Osteocyte (in vitro differentiated cells): Measurements from ENCODE around the gene CMSS1. TPM values are rescaled to one million over a fixed set of nuclear protein-coding genes. Genes with fewer than 3 reads are reported as not detected.

Experiments used
- DNase-seq: peaks from one replicate; pipeline ENCODE4 v3.0.0; 2021; ENCODE audit warnings: mixed read lengths; ENCODE audit not compliant: unreplicated experiment; ENCODE audit errors: extremely low spot score
- H3K27ac Mint-ChIP-seq: one replicate; pipeline ENCODE4 v1.8.0; 2021; ENCODE audit warnings: mild to moderate bottlenecking, mixed read lengths; ENCODE audit not compliant: unreplicated experiment
- H3K27me3 Mint-ChIP-seq: one replicate; pipeline ENCODE4 v1.8.0; 2021; ENCODE audit warnings: mixed read lengths; ENCODE audit not compliant: unreplicated experiment
- H3K36me3 Mint-ChIP-seq: one replicate; pipeline ENCODE4 v1.8.0; 2021; ENCODE audit warnings: mixed read lengths; ENCODE audit not compliant: unreplicated experiment
- H3K4me1 Mint-ChIP-seq: one replicate; pipeline ENCODE4 v1.8.0; 2021; ENCODE audit warnings: mixed read lengths; ENCODE audit not compliant: unreplicated experiment
- H3K4me3 Mint-ChIP-seq: one replicate; pipeline ENCODE4 v1.8.0; 2021; ENCODE audit warnings: mild to moderate bottlenecking, moderate library complexity, mixed read lengths; ENCODE audit not compliant: unreplicated experiment
- H3K9me3 Mint-ChIP-seq: one replicate; pipeline ENCODE4 v1.8.0; 2021; ENCODE audit warnings: mixed read lengths; ENCODE audit not compliant: unreplicated experiment
- CTCF ChIP-seq: fragments of 200-600 bp; sonication (generic); IDR thresholded peaks from 2 replicates; pipeline ENCODE4 v1.5.0; 2021; ENCODE audit warnings: antibody characterized with exemption, mild to moderate bottlenecking, moderate library complexity
- total RNA-seq: library from RNA; stranded (reverse); gene quantifications from 2 replicates; pipeline ENCODE4 v1.2.1, GENCODE V29; 2021

Gene CMSS1
- total RNA-seq, 1 donor from 2014 or later = 38.5 TPM

GRCh38 chr3:99921986-99922385 lies 104.3 kb downstream of the CMSS1 start:
- H3K4me1 Mint-ChIP-seq = peaks cover 45% of the 10 kb centered on the region

GRCh38 chr3:99923873-99924272 lies 106.2 kb downstream of the CMSS1 start:
- no peak for TF ChIP-seq CTCF
- Mint-ChIP-seq H3K4me3 (no peak overlapping the region), H3K27me3 (no peaks in the 10 kb centered on the region), H3K27ac (no peak overlapping the region), H3K9me3 (no peaks in the 10 kb centered on the region), H3K36me3 (no peaks in the 10 kb centered on the region), H3K4me1 (peaks cover 46% of the 10 kb centered on the region)
- DNase-seq = no peak

More at GRCh38 chr3:99921986-99922385, 104.3 kb downstream of the CMSS1 start:
- no peak for DNase-seq
- no peaks in the 10 kb centered on the region for H3K36me3 Mint-ChIP-seq
- no peaks in the 10 kb centered on the region for H3K9me3 Mint-ChIP-seq
- no peak for TF ChIP-seq CTCF
- H3K27me3 Mint-ChIP-seq = no peaks in the 10 kb centered on the region
- H3K27ac Mint-ChIP-seq = peak overlapping the region; percentile 54
- no peak overlapping the region for H3K4me3 Mint-ChIP-seq

GRCh38 chr3:99925584-99926230 lies 108.0 kb downstream of the CMSS1 start:
- Mint-ChIP-seq H3K4me3 (no peak overlapping the region), H3K9me3 (no peaks in the 10 kb centered on the region), H3K27ac (no peak overlapping the region), H3K27me3 (no peaks in the 10 kb centered on the region), H3K36me3 (no peaks in the 10 kb centered on the region), H3K4me1 (peaks cover 34% of the 10 kb centered on the region)
- DNase-seq = no peak
- TF ChIP-seq CTCF = no peak

- Mint-ChIP-seq H3K4me1 (peaks cover 18% of the 10 kb centered on the region), H3K27me3 (no peaks in the 10 kb centered on the region)
Observed at GRCh38 chr3:99927671-99928457, 110.2 kb downstream of the CMSS1 start.

More at GRCh38 chr3:99927671-99928457, 110.2 kb downstream of the CMSS1 start:
- Mint-ChIP-seq H3K36me3 (no peaks in the 10 kb centered on the region), H3K27ac (no peak overlapping the region), H3K4me3 (no peak overlapping the region), H3K9me3 (no peaks in the 10 kb centered on the region)
- no peak for DNase-seq
- TF ChIP-seq CTCF = no peak
